Measurements from ENCODE around the gene ADAMTS16.

The ADAMTS16 gene

DNA sequence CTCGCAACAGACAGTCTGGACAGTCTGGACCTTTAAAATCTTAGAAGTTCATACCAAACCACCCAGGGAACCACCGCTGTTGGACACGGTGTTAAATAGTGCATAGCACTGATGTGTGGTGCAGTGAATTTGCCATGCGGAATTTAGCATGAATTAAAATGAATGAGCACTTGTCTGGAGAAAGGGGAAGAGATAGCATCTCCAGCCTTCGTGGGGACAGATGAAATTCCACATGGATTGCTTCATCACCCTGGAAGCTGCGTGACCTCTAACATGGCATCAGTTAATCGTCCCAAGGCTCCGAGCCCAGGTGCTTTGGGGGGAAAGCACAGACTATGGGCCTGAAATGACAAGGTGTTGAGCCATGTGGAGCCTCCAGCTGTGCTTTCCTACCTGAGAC is 91.4 kb downstream of the ADAMTS16 start:
- H3K4me3 ChIP-seq (ENCODE audit: low read length), result no peak overlapping the region
- DNase-seq (ENCODE audit: low read depth), result no peak
- no peak for TF ChIP-seq CTCF (conservative IDR thresholded peaks at IDR 0.05; ENCODE audit: low read length)

DNA sequence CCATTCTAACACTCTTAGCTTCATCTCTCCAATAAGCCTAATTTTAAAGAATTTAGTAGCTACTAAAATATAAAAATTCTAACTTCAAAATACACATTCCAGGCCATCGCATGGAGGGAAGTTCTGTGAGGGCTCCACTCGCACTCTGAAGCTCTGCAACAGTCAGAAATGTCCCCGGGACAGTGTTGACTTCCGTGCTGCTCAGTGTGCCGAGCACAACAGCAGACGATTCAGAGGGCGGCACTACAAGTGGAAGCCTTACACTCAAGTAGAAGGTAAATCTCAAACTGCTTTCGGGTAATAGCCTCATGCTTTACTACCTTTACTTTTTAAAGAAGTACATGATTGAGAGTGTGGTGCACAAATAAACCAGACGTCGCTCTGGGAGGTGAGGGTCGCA is 94.8 kb downstream of the ADAMTS16 start:
- DNase-seq (ENCODE audit: low read depth), result no peak
- no peak for TF ChIP-seq CTCF (conservative IDR thresholded peaks at IDR 0.05; ENCODE audit: low read length)
- no peak overlapping the region for H3K4me3 ChIP-seq (ENCODE audit: low read length)

DNA sequence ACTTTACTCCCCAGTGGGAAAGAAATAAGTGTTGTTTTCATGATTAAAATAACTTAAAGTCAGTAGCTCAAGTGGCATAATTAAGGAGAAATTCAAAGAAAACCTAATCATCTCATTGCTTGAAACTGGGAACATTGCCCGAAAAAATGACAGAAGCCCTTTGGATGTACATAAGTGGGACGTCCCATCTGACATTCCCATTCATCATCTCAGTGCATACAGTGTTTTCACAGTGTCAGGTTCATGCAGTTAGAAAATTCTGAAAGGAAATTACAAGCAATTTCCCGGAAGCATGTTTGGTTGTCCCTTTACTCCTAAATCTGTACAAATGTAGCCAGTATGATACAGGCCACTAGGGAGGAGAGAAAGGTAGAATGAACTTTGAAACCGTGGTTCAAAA is 95.6 kb downstream of the ADAMTS16 start:
- H3K4me3 ChIP-seq (ENCODE audit: low read length), result no peak overlapping the region
- DNase-seq (ENCODE audit: low read depth), result no peak
- no peak for TF ChIP-seq CTCF (conservative IDR thresholded peaks at IDR 0.05; ENCODE audit: low read length)

GRCh38 chr5:5239191-5239590 is 99.1 kb downstream of the ADAMTS16 start:
- no peak for DNase-seq (ENCODE audit: low read depth)
- no peak for TF ChIP-seq CTCF (conservative IDR thresholded peaks at IDR 0.05; ENCODE audit: low read length)
- H3K4me3 ChIP-seq (ENCODE audit: low read length), result no peak overlapping the region

- no peak for DNase-seq (ENCODE audit: low read depth)
- TF ChIP-seq CTCF (conservative IDR thresholded peaks at IDR 0.05; ENCODE audit: low read length), result no peak
- no peak overlapping the region for H3K4me3 ChIP-seq (ENCODE audit: low read length)
These were observed 100.1 kb downstream of the ADAMTS16 start for GRCh38 chr5:5240234-5240633.

GRCh38 chr5:5242056-5242455 is 101.9 kb downstream of the ADAMTS16 start:
- DNase-seq (ENCODE audit: low read depth), result no peak
- no peak overlapping the region for H3K4me3 ChIP-seq (ENCODE audit: low read length)
- TF ChIP-seq CTCF (conservative IDR thresholded peaks at IDR 0.05; ENCODE audit: low read length), result no peak

GRCh38 chr5:5246736-5247135 is 106.6 kb downstream of the ADAMTS16 start:
- no peak overlapping the region for H3K4me3 ChIP-seq (ENCODE audit: low read length)
- no peak for DNase-seq (ENCODE audit: low read depth)
- no peak for TF ChIP-seq CTCF (conservative IDR thresholded peaks at IDR 0.05; ENCODE audit: low read length)

Measured in AG10803 (cell line).